Measurements from ENCODE around the gene ZSWIM2.

- TF ChIP-seq CEBPB (IDR thresholded peaks at IDR 0.05; ENCODE audit: low read depth, low read length), result no peak
- no peak for TF ChIP-seq POLR2A (IDR thresholded peaks at IDR 0.05; ENCODE audit: low read depth, low read length)
- no peak for TF ChIP-seq CTCF (conservative IDR thresholded peaks at IDR 0.05; ENCODE audit: low read depth, low read length)
- no peak for TF ChIP-seq MAFK (IDR thresholded peaks at IDR 0.05; ENCODE audit: low read depth, low read length)
- TF ChIP-seq RCOR1 (IDR thresholded peaks at IDR 0.05; ENCODE audit: insufficient replicate concordance, low read length), result no peak
Observed at GRCh38 chr2:186827411-186827810, 21.6 kb downstream of the ZSWIM2 start.
